ACC112 (cell line): ENCODE results near the gene PTPRM.
"Not testable (repeated sequence)": the region's sequence is repeated elsewhere in the genome, so short reads cannot be mapped to it uniquely, and the experiment has no call there.

Experiments
- H2AFZ ChIP-seq: fragments of 200-600 bp; sonication (generic); one replicate; pipeline ENCODE4 v1.6.0; 2017; ENCODE audit warnings: antibody characterized with exemption, low read length; ENCODE audit not compliant: unreplicated experiment
- H3K27ac ChIP-seq: fragments of 200-600 bp; sonication (generic); 2 replicates; pipeline ENCODE4 v1.5.1; 2014; ENCODE audit warnings: low read depth, mild to moderate bottlenecking, antibody characterized with exemption, low read length, moderate library complexity
- H3K27me3 ChIP-seq: fragments of 200-600 bp; sonication (generic); 2 replicates; pipeline ENCODE4 v1.6.1; 2014; ENCODE audit warnings: mild to moderate bottlenecking, antibody characterized with exemption, low read length, moderate library complexity, mixed read lengths; ENCODE audit not compliant: insufficient read depth
- H3K36me3 ChIP-seq: fragments of 200-600 bp; sonication (generic); 2 replicates; pipeline ENCODE4 v1.6.1; 2016; ENCODE audit warnings: mild to moderate bottlenecking, antibody characterized with exemption, low read length, moderate library complexity, mixed read lengths; ENCODE audit not compliant: insufficient read depth
- H3K4me1 ChIP-seq: fragments of 200-600 bp; sonication (generic); one replicate; pipeline ENCODE4 v1.6.1; 2016; ENCODE audit warnings: low read length, mixed read lengths; ENCODE audit not compliant: insufficient read depth, unreplicated experiment, control insufficient read depth
- H3K4me3 ChIP-seq: fragments of 200-600 bp; sonication (generic); 2 replicates; pipeline ENCODE4 v1.5.1; 2014; ENCODE audit warnings: mild to moderate bottlenecking, low read depth, low read length
- H3K79me2 ChIP-seq: fragments of 200-600 bp; sonication (generic); one replicate; pipeline ENCODE4 v1.6.0; 2016; ENCODE audit warnings: low read length; ENCODE audit not compliant: control insufficient read depth, unreplicated experiment, insufficient read depth

Gene PTPRM

DNA sequence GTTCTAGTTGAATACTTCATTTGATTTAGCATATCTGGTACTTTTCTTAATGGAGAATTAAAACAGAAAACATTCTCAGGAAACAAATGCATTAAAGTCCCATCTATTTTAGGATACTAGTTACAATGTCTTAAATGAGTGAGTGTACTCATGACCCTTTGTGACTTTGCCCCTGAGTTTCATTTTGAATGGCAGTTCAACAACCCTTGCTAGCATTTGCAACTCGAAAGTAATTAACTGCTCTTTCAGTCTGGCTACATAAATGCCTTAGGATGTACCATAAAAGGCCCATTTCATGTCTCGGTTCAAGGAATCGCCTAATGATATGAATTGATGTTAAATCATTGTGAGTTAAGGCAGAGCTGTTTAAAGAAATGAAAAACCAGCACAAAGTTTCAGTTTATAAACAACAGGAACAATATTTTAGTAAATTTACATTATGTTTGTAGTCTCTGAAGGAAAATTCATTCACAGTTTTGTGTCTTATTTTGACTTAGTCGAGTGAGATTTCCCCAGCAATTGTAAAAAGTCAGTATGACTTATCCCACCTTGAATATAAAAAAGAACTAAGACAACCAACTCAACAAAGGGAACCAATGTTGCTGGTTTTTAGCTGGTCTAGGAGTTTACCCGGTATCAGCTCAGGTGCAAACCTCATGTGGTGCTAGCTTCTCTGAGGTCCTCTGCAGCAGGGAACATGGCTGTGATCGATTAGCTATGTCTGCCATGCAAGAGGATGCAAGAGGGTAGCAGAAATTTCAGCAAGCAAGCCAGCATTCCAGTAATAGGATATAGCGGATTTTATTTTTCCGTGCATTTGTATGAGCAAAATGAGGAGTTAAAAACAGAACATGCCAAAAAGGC, 386.2 kb downstream of the PTPRM start:
- peaks cover 4% of the 10 kb centered on the region; the same call in 1 of the 2 replicates for H3K36me3 ChIP-seq
- no peaks in the 10 kb centered on the region for H3K27me3 ChIP-seq
- H3K79me2 ChIP-seq = no peaks in the 10 kb centered on the region
- H3K27ac ChIP-seq = no peak overlapping the region
- H2AFZ ChIP-seq = no peak overlapping the region
- no peak overlapping the region for H3K4me3 ChIP-seq
- peaks cover 53% of the 10 kb centered on the region for H3K4me1 ChIP-seq

DNA sequence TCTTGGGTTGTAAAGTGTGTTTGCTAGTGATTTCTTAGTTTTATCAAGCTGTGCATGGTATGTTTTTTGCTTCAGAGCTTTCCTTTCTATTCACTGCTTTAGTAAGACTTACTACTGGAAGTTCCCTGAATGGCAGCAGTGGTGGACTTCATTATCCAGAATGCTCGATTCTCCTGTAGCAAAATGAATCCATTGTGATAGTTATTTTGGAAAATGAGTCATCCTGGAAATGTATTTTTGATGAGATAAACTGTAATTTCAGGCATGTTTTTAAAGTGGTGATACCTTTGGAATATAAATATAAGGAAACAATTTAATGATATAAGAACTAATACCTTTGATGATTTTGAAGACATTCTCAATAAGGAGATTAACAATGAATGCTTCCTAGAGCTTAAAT, 387.1 kb downstream of the PTPRM start:
- Histone ChIP-seq H3K36me3 (peaks cover 4% of the 10 kb centered on the region; the same call in 1 of the 2 replicates), H2AFZ (no peak overlapping the region), H3K79me2 (no peaks in the 10 kb centered on the region), H3K27ac (peak overlapping the region; percentile 15), H3K27me3 (no peaks in the 10 kb centered on the region), H3K4me1 (peaks cover 55% of the 10 kb centered on the region), H3K4me3 (no peak overlapping the region)

DNA sequence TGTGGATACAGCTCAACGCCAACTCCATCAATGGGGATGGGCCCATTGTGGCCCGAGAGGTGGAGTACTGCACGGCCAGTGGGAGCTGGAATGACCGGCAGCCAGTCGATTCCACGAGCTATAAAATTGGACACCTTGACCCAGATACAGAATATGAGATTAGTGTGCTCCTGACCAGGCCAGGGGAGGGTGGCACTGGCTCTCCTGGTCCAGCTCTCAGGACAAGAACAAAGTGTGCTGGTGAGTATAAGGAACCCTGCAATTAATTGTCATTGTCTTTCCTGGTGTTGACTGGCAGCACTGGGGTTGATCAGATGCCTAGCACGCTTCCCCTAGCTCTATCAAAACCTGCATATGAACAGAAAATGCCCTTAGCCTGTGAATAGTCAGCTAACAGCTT, 388.1 kb downstream of the PTPRM start:
- Histone ChIP-seq H3K27ac (no peak overlapping the region), H3K36me3 (peaks cover 4% of the 10 kb centered on the region; the same call in 1 of the 2 replicates), H3K27me3 (no peaks in the 10 kb centered on the region), H3K79me2 (peaks cover 3% of the 10 kb centered on the region), H2AFZ (no peak overlapping the region), H3K4me3 (no peak overlapping the region), H3K4me1 (peaks cover 53% of the 10 kb centered on the region)

- peaks cover 7% of the 10 kb centered on the region for H3K79me2 ChIP-seq
- peaks cover 41% of the 10 kb centered on the region for H3K4me1 ChIP-seq
- no peak overlapping the region for H2AFZ ChIP-seq
- no peak overlapping the region for H3K27ac ChIP-seq
- H3K36me3 ChIP-seq = no peaks in the 10 kb centered on the region
- H3K27me3 ChIP-seq = no peaks in the 10 kb centered on the region
- H3K4me3 ChIP-seq = no peak overlapping the region
Observed at GRCh38 chr18:7957297-7957696, 390.2 kb downstream of the PTPRM start.

- peak overlapping the region; percentile 59 for H2AFZ ChIP-seq
- H3K27me3 ChIP-seq = no peaks in the 10 kb centered on the region
- H3K27ac ChIP-seq = peak overlapping the region; percentile 89
- peaks cover 41% of the 10 kb centered on the region for H3K4me1 ChIP-seq
- H3K4me3 ChIP-seq = peak overlapping the region; percentile 65
- no peaks in the 10 kb centered on the region for H3K36me3 ChIP-seq
- H3K79me2 ChIP-seq = peaks cover 11% of the 10 kb centered on the region
Observed at GRCh38 chr18:7958081-7958896, 391.2 kb downstream of the PTPRM start.

- Histone ChIP-seq H3K36me3 (no peaks in the 10 kb centered on the region), H3K27me3 (no peaks in the 10 kb centered on the region), H3K4me3 (peak overlapping the region; percentile 65), H3K79me2 (peaks cover 12% of the 10 kb centered on the region), H3K4me1 (peaks cover 44% of the 10 kb centered on the region), H3K27ac (peak overlapping the region; percentile 89), H2AFZ (peak overlapping the region; percentile 59)
Observed at GRCh38 chr18:7958897-7959146, 391.7 kb downstream of the PTPRM start.

DNA sequence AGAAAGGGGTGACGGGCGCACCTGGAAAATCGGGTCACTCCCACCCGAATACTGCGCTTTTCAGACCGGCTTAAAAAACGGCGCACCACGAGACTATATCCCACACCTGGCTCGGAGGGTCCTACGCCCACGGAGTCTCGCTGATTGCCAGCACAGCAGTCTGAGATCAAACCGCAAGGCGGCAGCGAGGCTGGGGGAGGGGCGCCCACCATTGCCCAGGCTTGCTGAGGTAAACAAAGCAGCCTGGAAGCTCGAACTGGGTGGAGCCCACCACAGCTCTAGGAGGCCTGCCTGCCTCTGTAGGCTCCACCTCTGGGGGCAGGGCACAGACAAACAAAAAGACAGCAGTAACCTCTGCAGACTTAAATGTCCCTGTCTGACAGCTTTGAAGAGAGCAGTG, 399.6 kb downstream of the PTPRM start:
- H2AFZ ChIP-seq, H3K36me3 ChIP-seq, H3K27me3 ChIP-seq, H3K27ac ChIP-seq, H3K79me2 ChIP-seq, H3K4me3 ChIP-seq: not testable (repeated sequence)
- peaks cover 15% of the 10 kb centered on the region for H3K4me1 ChIP-seq

- H3K27ac ChIP-seq = no peak overlapping the region
- H3K4me3 ChIP-seq = no peak overlapping the region
- H3K79me2 ChIP-seq = no peaks in the 10 kb centered on the region
Observed at GRCh38 chr18:7974200-7974874, 407.2 kb downstream of the PTPRM start.

DNA sequence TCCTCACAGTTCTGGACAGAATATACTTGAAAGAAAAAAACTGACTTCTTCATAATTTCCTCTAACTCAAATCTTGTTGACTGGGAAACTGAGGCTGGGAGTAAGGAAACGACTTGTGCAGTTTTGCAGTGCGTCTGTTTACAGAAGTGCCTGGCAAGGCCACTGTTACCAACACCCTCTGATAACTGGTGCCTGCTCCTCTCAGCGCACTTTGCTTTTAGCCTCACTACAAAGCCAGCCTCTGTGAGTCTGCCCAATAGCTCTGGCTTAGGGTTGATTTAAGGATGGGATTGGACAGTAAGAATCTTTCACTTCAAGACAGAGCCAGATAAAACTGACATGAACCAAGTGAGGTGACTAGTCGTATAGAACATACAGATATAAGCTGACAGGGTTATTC, 410.8 kb downstream of the PTPRM start:
- Histone ChIP-seq H3K4me3 (no peak overlapping the region), H2AFZ (no peak overlapping the region), H3K27ac (no peak overlapping the region), H3K27me3 (no peaks in the 10 kb centered on the region), H3K36me3 (no peaks in the 10 kb centered on the region), H3K4me1 (no peaks in the 10 kb centered on the region), H3K79me2 (no peaks in the 10 kb centered on the region)

More at GRCh38 chr18:7974200-7974874, 407.2 kb downstream of the PTPRM start:
- Histone ChIP-seq H3K36me3 (no peaks in the 10 kb centered on the region), H3K27me3 (no peaks in the 10 kb centered on the region), H2AFZ (no peak overlapping the region), H3K4me1 (no peaks in the 10 kb centered on the region)

DNA sequence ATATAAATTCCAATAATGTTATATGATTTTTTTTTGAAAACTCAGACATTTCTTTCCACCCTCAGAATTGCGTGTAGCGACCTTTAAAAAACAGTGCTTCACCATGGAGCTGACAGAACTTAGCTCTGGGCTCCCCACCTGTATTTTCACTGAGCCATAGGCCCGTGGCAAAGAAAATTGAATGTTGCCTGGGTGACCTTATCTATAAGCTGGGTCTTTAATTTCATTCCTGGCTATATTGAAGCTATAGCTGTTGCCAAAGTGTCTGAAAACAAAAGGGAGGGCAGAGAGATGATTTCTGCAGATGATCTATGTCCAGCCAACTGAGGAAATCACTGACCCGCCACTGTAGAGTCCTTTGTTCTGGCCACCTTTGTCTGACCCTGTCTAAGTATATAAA, 411.7 kb downstream of the PTPRM start:
- H2AFZ ChIP-seq = no peak overlapping the region
- no peaks in the 10 kb centered on the region for H3K79me2 ChIP-seq
- H3K27me3 ChIP-seq = no peaks in the 10 kb centered on the region
- no peak overlapping the region for H3K4me3 ChIP-seq
- no peak overlapping the region for H3K27ac ChIP-seq
- H3K4me1 ChIP-seq = no peaks in the 10 kb centered on the region
- no peaks in the 10 kb centered on the region for H3K36me3 ChIP-seq
